SK-N-SH (cell line): Measurements from ENCODE around the gene AARS2.

Experiments
- CHD2 ChIP-seq: fragments of 150-350 bp; IDR thresholded peaks from 2 replicates; pipeline ENCODE4 v1.6.1; 2018; ENCODE audit warnings: low read length; ENCODE audit not compliant: partially characterized antibody
- JUND ChIP-seq: IDR thresholded peaks from 2 replicates; pipeline ENCODE4 v1.4.0; 2012
- TCF12 ChIP-seq: IDR thresholded peaks from 2 replicates; pipeline ENCODE4 v1.4.0; 2012
- YY1 ChIP-seq: IDR thresholded peaks from 2 replicates; pipeline ENCODE4 v1.4.0; 2012; ENCODE audit warnings: low read depth, mild to moderate bottlenecking
- TF ChIP-seq, protein P1 (sequence below): fragments of 200-600 bp; sonication (generic); IDR thresholded peaks from 2 replicates; pipeline ENCODE4 v1.6.1; 2017; ENCODE audit warnings: antibody characterized with exemption, mild to moderate bottlenecking, moderate library complexity

DNA sequence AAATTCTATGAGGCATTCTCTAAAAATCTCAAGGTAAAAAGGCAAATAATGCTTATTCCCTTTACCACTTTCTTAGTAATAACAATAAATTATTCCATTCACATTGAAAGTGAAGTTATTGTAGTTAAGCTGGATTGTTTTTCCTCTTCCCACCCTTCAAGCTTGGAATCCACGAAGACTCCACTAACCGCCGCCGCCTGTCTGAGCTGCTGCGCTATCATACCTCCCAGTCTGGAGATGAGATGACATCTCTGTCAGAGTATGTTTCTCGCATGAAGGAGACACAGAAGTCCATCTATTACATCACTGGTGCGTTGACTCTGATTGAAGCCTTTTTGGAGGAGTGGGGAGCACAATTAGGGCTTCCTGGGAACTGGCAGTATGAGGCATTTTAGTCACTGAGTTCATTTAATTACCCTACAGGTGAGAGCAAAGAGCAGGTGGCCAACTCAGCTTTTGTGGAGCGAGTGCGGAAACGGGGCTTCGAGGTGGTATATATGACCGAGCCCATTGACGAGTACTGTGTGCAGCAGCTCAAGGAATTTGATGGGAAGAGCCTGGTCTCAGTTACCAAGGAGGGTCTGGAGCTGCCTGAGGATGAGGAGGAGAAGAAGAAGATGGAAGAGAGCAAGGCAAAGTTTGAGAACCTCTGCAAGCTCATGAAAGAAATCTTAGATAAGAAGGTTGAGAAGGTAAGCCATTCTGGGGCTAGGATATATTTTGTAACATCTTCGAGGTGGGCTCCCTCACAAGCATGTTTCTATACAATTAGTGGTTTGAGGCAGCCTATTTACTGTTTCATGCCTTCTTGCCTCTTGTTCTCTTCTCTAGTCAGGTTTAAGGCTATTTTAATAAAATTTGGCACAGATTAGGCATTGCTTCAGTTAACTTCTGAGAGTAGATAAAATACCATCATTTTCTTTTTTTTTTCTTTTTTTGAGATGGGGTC lies 61.3 kb downstream of the AARS2 start:
- TF ChIP-seq, protein P1, sequence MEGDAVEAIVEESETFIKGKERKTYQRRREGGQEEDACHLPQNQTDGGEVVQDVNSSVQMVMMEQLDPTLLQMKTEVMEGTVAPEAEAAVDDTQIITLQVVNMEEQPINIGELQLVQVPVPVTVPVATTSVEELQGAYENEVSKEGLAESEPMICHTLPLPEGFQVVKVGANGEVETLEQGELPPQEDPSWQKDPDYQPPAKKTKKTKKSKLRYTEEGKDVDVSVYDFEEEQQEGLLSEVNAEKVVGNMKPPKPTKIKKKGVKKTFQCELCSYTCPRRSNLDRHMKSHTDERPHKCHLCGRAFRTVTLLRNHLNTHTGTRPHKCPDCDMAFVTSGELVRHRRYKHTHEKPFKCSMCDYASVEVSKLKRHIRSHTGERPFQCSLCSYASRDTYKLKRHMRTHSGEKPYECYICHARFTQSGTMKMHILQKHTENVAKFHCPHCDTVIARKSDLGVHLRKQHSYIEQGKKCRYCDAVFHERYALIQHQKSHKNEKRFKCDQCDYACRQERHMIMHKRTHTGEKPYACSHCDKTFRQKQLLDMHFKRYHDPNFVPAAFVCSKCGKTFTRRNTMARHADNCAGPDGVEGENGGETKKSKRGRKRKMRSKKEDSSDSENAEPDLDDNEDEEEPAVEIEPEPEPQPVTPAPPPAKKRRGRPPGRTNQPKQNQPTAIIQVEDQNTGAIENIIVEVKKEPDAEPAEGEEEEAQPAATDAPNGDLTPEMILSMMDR: no peak
- TF ChIP-seq JUND (no peak), YY1 (no peak), CHD2 (no peak), TCF12 (no peak)
